ENCODE results near the gene GAPDHS. TPM values are rescaled to one million over a fixed set of nuclear protein-coding genes. Genes with fewer than 3 reads are reported as not detected.

GAPDHS gene
- total RNA-seq, 1 experiment from 2014 or later, result not detected

GRCh38 chr19:35543280-35544109, 10.2 kb downstream of the GAPDHS start:
- POLR2A ChIA-PET (ENCODE audit: low non-redundant PET), result no interaction called here
- Histone ChIP-seq H3K27me3 (replicated peaks; ENCODE audit: insufficient read depth, low read depth, low read length, poor library complexity) (no peaks in the 10 kb centered on the region), H3K4me1 (ENCODE audit: insufficient read depth, low read length, poor library complexity, severe bottlenecking) (peaks cover 11% of the 10 kb centered on the region), H3K9me3 (ENCODE audit: low read depth, low read length, poor library complexity, severe bottlenecking) (no peaks in the 10 kb centered on the region), H3K36me3 (ENCODE audit: insufficient read depth, low read length, poor library complexity, severe bottlenecking) (no peaks in the 10 kb centered on the region), H3K27ac (ENCODE audit: low read depth, low read length, poor library complexity, severe bottlenecking) (no peak overlapping the region), H3K4me3 (ENCODE audit: low read depth, low read length, poor library complexity, severe bottlenecking) (no peak overlapping the region)
- no peak for TF ChIP-seq CTCF (conservative IDR thresholded peaks at IDR 0.05; ENCODE audit: low read depth, low read length)
- no peak for TF ChIP-seq EZH2 (IDR thresholded peaks at IDR 0.05; ENCODE audit: borderline replicate concordance, low read depth, low read length, poor library complexity, severe bottlenecking)
- no TSS peak for BruUV-seq (replicated peaks)
- intact Hi-C loops (cut with micrococcal nuclease; ENCODE audit: unreplicated experiment), result no loop called here
- CTCF ChIA-PET, result no interaction called here
- no peak for DNase-seq (ENCODE audit: low spot score)

- Histone ChIP-seq H3K9me3 (ENCODE audit: low read depth, low read length, poor library complexity, severe bottlenecking) (no peaks in the 10 kb centered on the region), H3K27me3 (replicated peaks; ENCODE audit: insufficient read depth, low read depth, low read length, poor library complexity) (no peaks in the 10 kb centered on the region), H3K27ac (ENCODE audit: low read depth, low read length, poor library complexity, severe bottlenecking) (peak overlapping the region; percentile 83), H3K36me3 (ENCODE audit: insufficient read depth, low read length, poor library complexity, severe bottlenecking) (no peaks in the 10 kb centered on the region), H3K4me1 (ENCODE audit: insufficient read depth, low read length, poor library complexity, severe bottlenecking) (peaks cover 11% of the 10 kb centered on the region), H3K4me3 (ENCODE audit: low read depth, low read length, poor library complexity, severe bottlenecking) (peak overlapping the region; percentile 93)
- POLR2A ChIA-PET (ENCODE audit: low non-redundant PET), result no interaction called here
- DNase-seq (ENCODE audit: low spot score), result no peak
- intact Hi-C loops (cut with micrococcal nuclease; ENCODE audit: unreplicated experiment), result no loop called here
- BruUV-seq (replicated peaks), result no TSS peak
- TF ChIP-seq EZH2 (IDR thresholded peaks at IDR 0.05; ENCODE audit: borderline replicate concordance, low read depth, low read length, poor library complexity, severe bottlenecking) (no peak), CTCF (conservative IDR thresholded peaks at IDR 0.05; ENCODE audit: low read depth, low read length) (no peak)
- CTCF ChIA-PET, result no interaction called here
Measured at GRCh38 chr19:35544110-35544802, 11.0 kb downstream of the GAPDHS start.

GRCh38 chr19:35545001-35545854, 12.0 kb downstream of the GAPDHS start, which contains the start of gene TMEM147:
TMEM147 (plus strand) TSS chr19:35545626; CDS start chr19:35545740, 114 bp downstream.
- Histone ChIP-seq H3K27ac (ENCODE audit: low read depth, low read length, poor library complexity, severe bottlenecking) (peak within 1 kb of the TSS; percentile 83), H3K27me3 (replicated peaks; ENCODE audit: insufficient read depth, low read depth, low read length, poor library complexity) (no peaks in the 10 kb centered on the region), H3K4me3 (ENCODE audit: low read depth, low read length, poor library complexity, severe bottlenecking) (peak within 1 kb of the TSS; percentile 93), H3K36me3 (ENCODE audit: insufficient read depth, low read length, poor library complexity, severe bottlenecking) (no peaks in the 10 kb centered on the region), H3K4me1 (ENCODE audit: insufficient read depth, low read length, poor library complexity, severe bottlenecking) (peaks cover 11% of the 10 kb centered on the region), H3K9me3 (ENCODE audit: low read depth, low read length, poor library complexity, severe bottlenecking) (no peaks in the 10 kb centered on the region)
- ChIA-PET POLR2A (ENCODE audit: low non-redundant PET) (no interaction called here), CTCF (no interaction called here)
- DNase-seq (ENCODE audit: low spot score), result peak; percentile 92
- TF ChIP-seq CTCF (conservative IDR thresholded peaks at IDR 0.05; ENCODE audit: low read depth, low read length) (no peak), EZH2 (IDR thresholded peaks at IDR 0.05; ENCODE audit: borderline replicate concordance, low read depth, low read length, poor library complexity, severe bottlenecking) (no peak)
- BruUV-seq (replicated peaks), result TSS peak; percentile 82
- intact Hi-C loops (cut with micrococcal nuclease; ENCODE audit: unreplicated experiment), result no loop called here

Data from A673 (cell line).